Measurements from ENCODE around the gene MYO5A.

MYO5A gene

GRCh38 chr15:52495125-52495524 lies 33.6 kb downstream of the MYO5A start:
- Histone ChIP-seq H3K4me3 (ENCODE audit: low read length) (no peak overlapping the region), H3K4me2 (ENCODE audit: low read depth, low read length) (no peak overlapping the region), H3K4me1 (ENCODE audit: low read length) (peaks cover 10% of the 10 kb centered on the region; the same call in 1 of the 2 replicates), H2AFZ (ENCODE audit: low read length) (no peak overlapping the region), H3K9ac (ENCODE audit: low read length) (no peak overlapping the region), H3F3A (ENCODE audit: insufficient read depth, low read length) (no peaks in the 10 kb centered on the region), H4K20me1 (ENCODE audit: insufficient read depth, low read length) (no peaks in the 10 kb centered on the region), H3K79me2 (ENCODE audit: low read length) (peaks cover 99% of the 10 kb centered on the region), H3K36me3 (replicated peaks; ENCODE audit: insufficient read depth, low read length) (no peaks in the 10 kb centered on the region), H3K27ac (ENCODE audit: low read length) (no peak overlapping the region), H3K9me2 (replicated peaks; ENCODE audit: insufficient read depth, low read length) (no peaks in the 10 kb centered on the region), H3K27me3 (replicated peaks; ENCODE audit: insufficient read depth, low read length) (no peaks in the 10 kb centered on the region), H3K9me3 (replicated peaks; ENCODE audit: insufficient read depth, low read length) (no peaks in the 10 kb centered on the region)
- DNase-seq = no peak
- TF ChIP-seq CTCF (IDR thresholded peaks at IDR 0.05; ENCODE audit: low read length) (no peak), EZH2 (optimal IDR thresholded peaks at IDR 0.05; ENCODE audit: low read depth, low read length) (no peak), EZH2phosphoT487 (IDR thresholded peaks at IDR 0.05; ENCODE audit: low read length) (no peak)

- Histone ChIP-seq H3K9me3 (replicated peaks; ENCODE audit: insufficient read depth, low read length) (no peaks in the 10 kb centered on the region), H3K79me2 (ENCODE audit: low read length) (peaks cover 99% of the 10 kb centered on the region), H3K9ac (ENCODE audit: low read length) (no peak overlapping the region), H3K4me3 (ENCODE audit: low read length) (no peak overlapping the region), H3K9me2 (replicated peaks; ENCODE audit: insufficient read depth, low read length) (no peaks in the 10 kb centered on the region), H3K27me3 (replicated peaks; ENCODE audit: insufficient read depth, low read length) (no peaks in the 10 kb centered on the region), H3K27ac (ENCODE audit: low read length) (no peak overlapping the region), H3F3A (ENCODE audit: insufficient read depth, low read length) (no peaks in the 10 kb centered on the region), H3K4me1 (ENCODE audit: low read length) (peaks cover 10% of the 10 kb centered on the region; the same call in 1 of the 2 replicates), H3K36me3 (replicated peaks; ENCODE audit: insufficient read depth, low read length) (no peaks in the 10 kb centered on the region), H2AFZ (ENCODE audit: low read length) (no peak overlapping the region), H4K20me1 (ENCODE audit: insufficient read depth, low read length) (no peaks in the 10 kb centered on the region), H3K4me2 (ENCODE audit: low read depth, low read length) (no peak overlapping the region)
- DNase-seq = no peak
- no peak for TF ChIP-seq EZH2phosphoT487 (IDR thresholded peaks at IDR 0.05; ENCODE audit: low read length)
- TF ChIP-seq EZH2 (optimal IDR thresholded peaks at IDR 0.05; ENCODE audit: low read depth, low read length) = no peak
- no peak for TF ChIP-seq CTCF (IDR thresholded peaks at IDR 0.05; ENCODE audit: low read length)
Measured at GRCh38 chr15:52493968-52494367, 34.7 kb downstream of the MYO5A start.

- no peak overlapping the region for H3K9ac ChIP-seq (ENCODE audit: low read length)
- no peaks in the 10 kb centered on the region for H3K9me3 ChIP-seq (replicated peaks; ENCODE audit: insufficient read depth, low read length)
- TF ChIP-seq EZH2phosphoT487 (IDR thresholded peaks at IDR 0.05; ENCODE audit: low read length) = no peak
- TF ChIP-seq CTCF (IDR thresholded peaks at IDR 0.05; ENCODE audit: low read length) = no peak
- no peak for TF ChIP-seq EZH2 (optimal IDR thresholded peaks at IDR 0.05; ENCODE audit: low read depth, low read length)
- peaks cover 24% of the 10 kb centered on the region for H3K4me1 ChIP-seq (ENCODE audit: low read length)
- no peak for DNase-seq
- H3K36me3 ChIP-seq (replicated peaks; ENCODE audit: insufficient read depth, low read length) = no peaks in the 10 kb centered on the region
- H2AFZ ChIP-seq (ENCODE audit: low read length) = no peak overlapping the region
- H3K4me2 ChIP-seq (ENCODE audit: low read depth, low read length) = no peak overlapping the region
- H3F3A ChIP-seq (ENCODE audit: insufficient read depth, low read length) = no peaks in the 10 kb centered on the region
- H4K20me1 ChIP-seq (ENCODE audit: insufficient read depth, low read length) = no peaks in the 10 kb centered on the region
- H3K4me3 ChIP-seq (ENCODE audit: low read length) = no peak overlapping the region
- H3K79me2 ChIP-seq (ENCODE audit: low read length) = peaks cover 100% of the 10 kb centered on the region
- H3K27ac ChIP-seq (ENCODE audit: low read length) = no peak overlapping the region
- no peaks in the 10 kb centered on the region for H3K27me3 ChIP-seq (replicated peaks; ENCODE audit: insufficient read depth, low read length)
- no peaks in the 10 kb centered on the region for H3K9me2 ChIP-seq (replicated peaks; ENCODE audit: insufficient read depth, low read length)
Measured at GRCh38 chr15:52492132-52492531, 36.5 kb downstream of the MYO5A start.

Data from MM.1S (cell line).